ENCODE results near the gene THRAP3. TPM values are rescaled to one million over a fixed set of nuclear protein-coding genes. Genes with fewer than 3 reads are reported as not detected.
A peak's percentile ranks its signal among the peaks of the same experiment; 100 is the strongest.

THRAP3 gene
- total and polyA plus RNA-seq, 2 of the 8 experiments (the other 6 are each of a cell fraction or from before 2014, with no cell fraction given): 40.2 to 183 TPM

- no peak overlapping the region for H3K23ac ChIP-seq (ENCODE audit: insufficient read length)
- 19% methylated on average over 16 of the region's 16 CpGs; no CpG with 5 or more reads in 1 of the 2 experiments for WGBS, 2 experiments (ENCODE audit: extremely low coverage in 1 of 2, insufficient coverage in 1 of 2, insufficient read length in 1 of 2, insufficient replicate concordance in 2 of 2, low coverage in 1 of 2, low lambda C conversion rate in 2 of 2, missing lambda C conversion rate in 1 of 2)
- no peak for FAIRE-seq
- no peak for TF ChIP-seq SP2 (IDR thresholded peaks at IDR 0.05; ENCODE audit: low read length)
- no peak for TF ChIP-seq ATF3 (IDR thresholded peaks at IDR 0.05; ENCODE audit: insufficient read depth, low read depth, low read length)
- no peak for TF ChIP-seq CTBP2 (IDR thresholded peaks at IDR 0.05; ENCODE audit: borderline replicate concordance, insufficient read depth, insufficient read length, low read length)
- TF ChIP-seq MAX (IDR thresholded peaks at IDR 0.05): no peak
- no peak; the same call in 1 of the 2 replicates for TF ChIP-seq POLR2AphosphoS5 (IDR thresholded peaks at IDR 0.05; ENCODE audit: low read depth, low read length)
- TF ChIP-seq KDM1A (IDR thresholded peaks at IDR 0.05; ENCODE audit: borderline replicate concordance, low read length): no peak
- no peak for TF ChIP-seq GABPA (IDR thresholded peaks at IDR 0.05; ENCODE audit: borderline replicate concordance, insufficient read depth, low read length)
- TF ChIP-seq HDAC2 (IDR thresholded peaks at IDR 0.05; ENCODE audit: borderline replicate concordance in 1 of 2, low read depth in 2 of 2, low read length in 2 of 2): no peak
- TF ChIP-seq EGR1 (IDR thresholded peaks at IDR 0.05; ENCODE audit: borderline replicate concordance, low read depth, low read length): no peak
- TF ChIP-seq SIX5 (IDR thresholded peaks at IDR 0.05; ENCODE audit: low read depth, low read length): no peak
- no peak for TF ChIP-seq KDM4A (IDR thresholded peaks at IDR 0.05; ENCODE audit: low read depth, low read length, severe bottlenecking)
Measured at GRCh38 chr1:36320291-36320761, 96.1 kb downstream of the THRAP3 start.

More at GRCh38 chr1:36320291-36320761, 96.1 kb downstream of the THRAP3 start:
- Histone ChIP-seq H3K4me2 (ENCODE audit: insufficient read depth in 1 of 2, low read depth in 2 of 2, low read length in 2 of 2) (peak overlapping the region; percentile 79 to 88), H3K36me3 (ENCODE audit: control insufficient read depth in 2 of 4, insufficient read depth in 4 of 4, low read length in 3 of 4) (no peaks in the 10 kb centered on the region; a peak in 1 of 8 replicates), H3K79me1 (ENCODE audit: low read depth, low read length) (no peaks in the 10 kb centered on the region), H3K79me2 (ENCODE audit: control insufficient read depth in 1 of 2, insufficient read depth in 2 of 2, low read length in 2 of 2) (no peaks in the 10 kb centered on the region), H3K9me3 (ENCODE audit: insufficient read depth in 2 of 2, low read depth in 1 of 2, low read length in 1 of 2) (no peaks in the 10 kb centered on the region), H3K4me3 (ENCODE audit: extremely low read depth in 1 of 4, insufficient read depth in 2 of 4, low read depth in 3 of 4, low read length in 4 of 4) (peak overlapping the region; percentile 49 to 67 (median 54)), H2BK5ac (ENCODE audit: low read depth, low read length) (peak overlapping the region; percentile 87; the same call in 1 of the 2 replicates), H2BK120ac (replicated peaks; ENCODE audit: low read depth, low read length) (no peak overlapping the region), H2AFZ (ENCODE audit: low read length) (no peak overlapping the region), H2AK5ac (ENCODE audit: low read depth, low read length) (no peak overlapping the region), H2BK20ac (ENCODE audit: low read length) (no peak overlapping the region; the same call in 1 of the 2 replicates), H3K4me1 (replicated peaks in 1 of 4; ENCODE audit: control insufficient read depth in 3 of 4, insufficient read depth in 4 of 4, low read length in 3 of 4) (peaks cover 0 to 28% (median 16%) of the 10 kb centered on the region in 4 experiments; a peak in 6 of 7 replicates), H4K20me1 (replicated peaks in 1 of 2; ENCODE audit: control insufficient read depth in 1 of 2, insufficient read depth in 2 of 2, low read length in 2 of 2) (peaks cover 0 to 2% of the 10 kb centered on the region in 2 experiments), H3K27ac (ENCODE audit: low read depth, low read length) (no peak overlapping the region), H3K23me2 (ENCODE audit: low read depth, low read length) (peaks cover 29% of the 10 kb centered on the region), H3K9ac (replicated peaks in 1 of 4; ENCODE audit: extremely low read depth in 1 of 4, low read depth in 3 of 4, low read length in 3 of 4) (peak overlapping the region in 2 of 4 experiments; percentile 46 to 48; a peak in 5 of 7 replicates), H2BK12ac (ENCODE audit: low read depth, low read length) (peak overlapping the region; percentile 92; the same call in 1 of the 2 replicates), H3K14ac (ENCODE audit: insufficient read length) (no peak overlapping the region), H3K56ac (replicated peaks; ENCODE audit: insufficient read length, low read depth, low read length) (no peak overlapping the region), H3K27me3 (replicated peaks in 1 of 4; ENCODE audit: control insufficient read depth in 3 of 4, extremely low read depth in 1 of 4, insufficient read depth in 3 of 4, low read length in 3 of 4) (peaks cover 0 to 39% (median 20%) of the 10 kb centered on the region in 4 experiments; a peak in 5 of 7 replicates), H3K18ac (ENCODE audit: extremely low read depth, low read length) (peak overlapping the region; percentile 38), H2BK15ac (ENCODE audit: low read length) (peak overlapping the region; percentile 88; the same call in 1 of the 2 replicates), H4K91ac (replicated peaks; ENCODE audit: insufficient read length, low read length) (peak overlapping the region; percentile 86), H3K4ac (replicated peaks; ENCODE audit: insufficient read length, low read depth, low read length) (no peak overlapping the region), H4K8ac (ENCODE audit: extremely low read depth, insufficient read depth, low read length) (peak overlapping the region; percentile 39; the same call in 1 of the 2 replicates), H4K5ac (ENCODE audit: insufficient read length, low read depth, low read length) (no peak overlapping the region)
- POLR2A ChIA-PET (ENCODE audit: partially characterized antibody): interaction anchor here (0.8 to 9.3 kb wide), 12 partner anchors 11 to 171 kb away, joined by 3 to 130 read pairs (median 10); partner anchors contain the start of genes LSM10, SH3D21, STK40 and THRAP3
- peak in 1 of 2 experiments; percentile 51 for DNase-seq (ENCODE audit: low read depth in 1 of 2, low spot score in 2 of 2)
- CTCF ChIA-PET (ENCODE audit: partially characterized antibody): interaction anchor here (1.1 to 1.6 kb wide), 4 partner anchors 11 to 49 kb away, joined by 3 to 7 read pairs (median 4); no protein-coding TSS in a partner anchor

Measured in H1 (cell line).